Measurements from ENCODE around the gene IP6K1.

Gene IP6K1

GRCh38 chr3:49724586-49724985, 61.8 kb downstream of the IP6K1 start:
- DNase-seq (ENCODE audit: low read depth in 3 of 3) = no peak

GRCh38 chr3:49723628-49724551, 62.5 kb downstream of the IP6K1 start, which contains the start of gene GMPPB:
Gene GMPPB (minus strand): TSS chr3:49723951. CDS start chr3:49723726, 225 bp downstream.
- peak; percentile 79 to 85 (median 80) for DNase-seq (ENCODE audit: low read depth in 3 of 3)

DNA sequence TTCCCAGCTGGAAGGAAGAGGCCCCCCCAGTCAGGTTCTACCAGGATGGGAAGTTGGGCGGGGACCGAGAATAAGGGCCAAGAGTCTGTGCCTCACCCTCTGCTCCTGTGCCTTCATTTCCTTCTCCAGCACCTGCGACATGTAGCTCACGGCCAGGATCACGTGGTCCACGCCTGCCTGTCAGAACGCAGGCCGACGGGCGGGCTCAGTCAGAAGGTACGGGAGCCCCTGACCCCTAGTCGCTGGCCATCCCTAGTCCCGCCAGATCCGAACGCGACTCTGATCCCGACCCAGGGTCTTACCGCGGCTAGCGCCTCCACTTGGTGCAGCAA, 63.1 kb downstream of the IP6K1 start:
- peak in 2 of 3 experiments; percentile 28 to 32 for DNase-seq (ENCODE audit: low read depth in 3 of 3)

DNA sequence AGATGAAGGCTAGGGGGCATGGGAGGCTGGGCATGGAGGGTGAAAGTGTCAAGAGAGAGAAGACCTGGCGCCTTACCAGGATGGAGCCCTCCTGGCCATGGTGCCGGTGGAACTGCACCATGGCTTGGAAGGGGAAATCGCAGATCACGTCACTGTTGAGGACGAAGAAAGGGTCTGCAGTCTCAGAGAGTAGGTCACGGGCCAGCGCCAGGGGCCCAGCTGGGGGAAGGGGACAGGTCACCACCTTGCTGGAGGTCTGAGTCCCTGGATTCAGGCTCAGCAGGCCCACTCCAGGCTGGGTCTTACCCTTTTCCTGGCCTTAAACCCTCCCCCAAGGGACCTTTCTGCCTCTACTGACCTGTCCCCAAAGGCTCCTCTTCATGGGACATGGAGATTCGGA, 63.4 kb downstream of the IP6K1 start:
- no peak for DNase-seq (ENCODE audit: low read depth in 3 of 3)

- no peak for DNase-seq (ENCODE audit: low read depth in 3 of 3)
Observed at GRCh38 chr3:49721896-49722781, 64.2 kb downstream of the IP6K1 start.

DNA sequence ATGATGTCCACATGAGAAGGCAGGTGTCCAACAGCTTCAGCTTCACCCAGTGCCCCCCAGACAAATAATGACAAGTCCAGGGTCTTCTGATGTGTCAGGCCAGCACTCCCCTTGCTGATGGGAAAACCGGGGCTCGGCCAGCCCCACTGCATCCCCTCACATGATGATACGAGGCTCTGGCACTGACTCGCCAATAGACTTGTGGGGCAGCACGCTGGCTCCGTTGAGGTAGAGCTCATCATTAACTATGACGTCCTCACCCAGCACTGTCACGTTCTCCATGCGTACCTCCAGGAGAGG, 64.8 kb downstream of the IP6K1 start:
- DNase-seq (ENCODE audit: low read depth in 3 of 3) = no peak

- DNase-seq (ENCODE audit: low read depth in 3 of 3) = no peak
Observed at GRCh38 chr3:49720855-49721595, 65.3 kb downstream of the IP6K1 start.

DNA sequence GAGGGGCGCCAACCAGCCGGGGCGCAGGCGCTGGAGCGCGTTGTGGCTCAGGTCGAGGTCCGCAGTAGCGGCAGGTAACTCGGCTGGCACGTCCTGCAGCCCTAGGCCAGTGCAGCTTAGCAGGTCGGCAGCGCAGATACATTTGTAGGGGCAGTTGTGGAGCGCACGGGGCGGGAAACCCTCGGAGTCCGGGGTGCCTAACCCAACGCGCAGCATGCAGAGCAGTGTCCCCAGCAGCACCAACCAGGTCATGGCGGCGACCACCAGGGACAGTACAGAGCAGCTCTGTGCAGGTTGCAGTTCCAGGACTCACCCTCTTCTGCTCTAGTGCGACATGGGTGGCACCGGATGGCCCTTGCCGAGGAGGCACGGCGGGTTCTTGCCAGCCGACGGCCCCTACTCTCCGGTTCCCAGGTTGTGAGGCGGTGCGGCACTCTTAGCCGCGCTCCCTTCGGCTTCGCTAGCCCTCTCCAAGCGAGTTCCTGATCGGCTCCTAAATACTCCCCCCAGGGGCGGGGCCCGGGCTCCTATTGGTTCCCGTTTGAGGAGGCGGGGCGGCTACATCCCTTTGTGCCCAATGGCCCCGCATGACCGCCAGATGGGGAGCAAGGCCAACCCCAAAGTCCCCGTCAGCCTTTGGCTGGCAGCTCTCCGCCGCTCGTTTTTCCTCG, 67.0 kb downstream of the IP6K1 start, which contains the start of gene AMIGO3:
AMIGO3 (minus strand) TSS at position 471 of the 671 bp plus-strand sequence; CDS start at position 252, 219 bp downstream.
- peak; percentile 75 to 87 (median 79) for DNase-seq (ENCODE audit: low read depth in 3 of 3)

- no peak for DNase-seq (ENCODE audit: low read depth in 3 of 3)
Observed at GRCh38 chr3:49718858-49719213, 67.5 kb downstream of the IP6K1 start.

GRCh38 chr3:49717959-49718857, 68.1 kb downstream of the IP6K1 start:
- DNase-seq (ENCODE audit: low read depth in 3 of 3) = no peak

- DNase-seq (ENCODE audit: low read depth in 3 of 3) = no peak
Observed at GRCh38 chr3:49717211-49717958, 69.0 kb downstream of the IP6K1 start.

DNA sequence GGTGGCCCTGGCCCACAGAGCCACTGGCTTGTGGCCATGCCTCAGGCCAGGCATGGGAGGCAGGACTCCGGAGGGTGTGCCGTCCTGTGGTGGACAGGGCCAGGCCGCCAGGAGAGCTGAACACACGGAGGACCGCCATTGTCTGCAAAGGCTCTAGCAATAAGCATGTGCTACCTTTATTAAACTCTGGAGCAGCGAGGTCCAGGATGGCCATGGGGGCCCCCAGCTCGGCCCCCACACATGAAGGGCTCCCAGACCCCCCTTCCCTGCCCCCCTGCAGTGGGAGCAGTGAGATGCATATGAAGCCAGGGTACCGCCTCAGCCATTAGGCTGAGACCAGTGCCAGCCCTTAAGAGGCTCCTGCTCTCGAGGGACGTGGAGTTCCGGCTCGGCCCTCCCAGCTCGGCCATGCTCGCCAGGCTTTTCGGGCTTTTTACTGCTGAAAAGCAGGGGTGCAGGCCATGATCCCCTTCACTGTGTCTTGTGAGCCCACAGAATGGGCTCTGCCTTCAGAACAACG, 69.6 kb downstream of the IP6K1 start:
- DNase-seq (ENCODE audit: low read depth in 3 of 3) = no peak

DNA sequence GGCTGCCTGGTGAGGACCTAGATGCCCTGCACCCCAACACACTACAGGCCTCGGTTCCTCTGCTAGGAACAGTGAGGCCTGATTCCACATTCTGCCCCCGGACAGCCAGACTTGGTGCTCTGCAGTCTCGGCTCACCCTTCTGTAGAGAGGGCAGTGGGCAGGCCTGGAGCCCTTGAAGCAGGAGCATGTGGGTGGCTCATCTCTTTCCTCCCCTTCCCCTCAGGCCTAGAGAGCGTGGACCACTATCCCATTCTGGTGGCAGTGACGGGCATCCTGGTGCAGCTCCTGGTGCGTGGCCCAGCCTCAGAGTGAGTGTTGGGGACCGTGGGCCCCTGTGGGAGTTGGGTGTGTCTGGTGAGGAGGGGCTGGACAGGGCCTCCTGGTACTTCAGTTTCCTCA, 70.2 kb downstream of the IP6K1 start:
- no peak for DNase-seq (ENCODE audit: low read depth in 3 of 3)

GRCh38 chr3:49715611-49716121, 70.7 kb downstream of the IP6K1 start:
- DNase-seq (ENCODE audit: low read depth in 3 of 3) = no peak

GRCh38 chr3:49714728-49715550, 71.4 kb downstream of the IP6K1 start:
- DNase-seq (ENCODE audit: low read depth in 3 of 3) = no peak

GRCh38 chr3:49713336-49714105, 72.8 kb downstream of the IP6K1 start:
- no peak for DNase-seq (ENCODE audit: low read depth in 3 of 3)

GRCh38 chr3:49712631-49713317, 73.6 kb downstream of the IP6K1 start:
- no peak for DNase-seq (ENCODE audit: low read depth in 3 of 3)
